ENCODE results near the gene SGK1.

DNA sequence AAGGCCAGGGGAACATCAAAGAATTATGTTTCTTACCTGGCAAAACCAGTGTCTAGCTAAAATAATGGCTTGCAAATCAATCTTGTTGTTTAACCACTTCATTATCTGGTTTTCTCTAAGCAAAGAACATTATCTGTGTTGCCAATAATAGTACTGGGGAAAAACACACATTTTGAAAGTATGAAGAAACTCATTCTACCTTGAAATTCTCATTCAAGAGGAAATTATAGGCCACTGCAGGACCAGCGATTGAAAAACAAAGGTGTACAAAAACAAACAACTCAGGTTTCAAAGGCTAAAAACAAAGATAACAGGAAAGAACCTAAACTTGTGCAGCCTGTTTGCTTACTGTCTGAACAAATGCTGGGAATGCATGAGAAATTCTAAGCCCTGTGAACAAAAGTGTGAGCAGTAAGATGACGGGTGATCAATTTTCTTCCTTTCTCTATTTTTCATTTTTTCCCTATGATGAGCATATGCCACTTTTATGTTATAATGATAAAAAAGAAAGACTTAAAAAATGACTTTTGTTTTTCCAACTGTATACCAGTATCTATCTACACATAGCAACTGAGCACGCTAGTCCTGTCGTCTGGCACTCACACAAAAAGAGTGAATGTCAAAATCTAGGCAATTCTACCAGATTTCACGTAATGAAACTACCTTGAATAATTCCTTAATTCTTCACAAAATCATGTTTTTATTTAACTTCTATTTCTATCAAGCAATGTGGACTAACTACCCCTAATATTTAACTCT lies 117.9 kb downstream of the SGK1 start:
- TF ChIP-seq, protein P1, sequence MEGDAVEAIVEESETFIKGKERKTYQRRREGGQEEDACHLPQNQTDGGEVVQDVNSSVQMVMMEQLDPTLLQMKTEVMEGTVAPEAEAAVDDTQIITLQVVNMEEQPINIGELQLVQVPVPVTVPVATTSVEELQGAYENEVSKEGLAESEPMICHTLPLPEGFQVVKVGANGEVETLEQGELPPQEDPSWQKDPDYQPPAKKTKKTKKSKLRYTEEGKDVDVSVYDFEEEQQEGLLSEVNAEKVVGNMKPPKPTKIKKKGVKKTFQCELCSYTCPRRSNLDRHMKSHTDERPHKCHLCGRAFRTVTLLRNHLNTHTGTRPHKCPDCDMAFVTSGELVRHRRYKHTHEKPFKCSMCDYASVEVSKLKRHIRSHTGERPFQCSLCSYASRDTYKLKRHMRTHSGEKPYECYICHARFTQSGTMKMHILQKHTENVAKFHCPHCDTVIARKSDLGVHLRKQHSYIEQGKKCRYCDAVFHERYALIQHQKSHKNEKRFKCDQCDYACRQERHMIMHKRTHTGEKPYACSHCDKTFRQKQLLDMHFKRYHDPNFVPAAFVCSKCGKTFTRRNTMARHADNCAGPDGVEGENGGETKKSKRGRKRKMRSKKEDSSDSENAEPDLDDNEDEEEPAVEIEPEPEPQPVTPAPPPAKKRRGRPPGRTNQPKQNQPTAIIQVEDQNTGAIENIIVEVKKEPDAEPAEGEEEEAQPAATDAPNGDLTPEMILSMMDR (IDR thresholded peaks at IDR 0.05): no peak
- no peak for TF ChIP-seq EZH2 (IDR thresholded peaks at IDR 0.05; ENCODE audit: borderline replicate concordance, insufficient read depth, low read depth, low read length, poor library complexity, severe bottlenecking)
